SU-DHL-6 (cell line): ENCODE data around the gene SPEF2.

Experiments used
- EZH2phosphoT487 ChIP-seq: fragments of 200-600 bp; sonication (generic), shearing (Covaris generic); conservative IDR thresholded peaks from 2 replicates; pipeline ENCODE4 v1.6.1; 2018; ENCODE audit warnings: mild to moderate bottlenecking, antibody characterized with exemption, low read length, moderate library complexity, mixed read lengths
- TF ChIP-seq, protein P1 (sequence below): fragments of 200-600 bp; sonication (generic); IDR thresholded peaks from one replicate; pipeline ENCODE4 v1.5.1; 2017; ENCODE audit warnings: antibody characterized with exemption, mild to moderate bottlenecking, low read length, moderate library complexity; ENCODE audit not compliant: insufficient read depth, poor library complexity, severe bottlenecking

DNA sequence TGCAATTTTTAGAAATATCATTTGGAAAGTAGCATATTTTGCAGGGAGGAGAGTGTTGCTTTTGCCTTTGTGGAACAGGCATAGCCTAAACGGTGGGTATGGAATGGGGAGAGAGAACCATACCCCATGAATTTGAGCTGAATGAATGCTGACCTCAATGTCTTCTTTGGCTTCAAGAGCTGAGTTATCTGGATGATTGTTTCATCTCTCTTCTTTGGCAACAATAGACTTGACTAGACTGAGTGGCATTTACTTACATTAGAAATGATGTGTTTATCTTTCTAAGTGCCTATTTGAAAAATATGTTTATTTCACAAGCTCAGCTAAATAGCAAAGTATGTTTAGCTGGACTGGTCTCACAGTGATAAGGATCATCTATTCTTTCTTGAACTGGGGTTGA lies 42.8 kb downstream of the SPEF2 start:
- TF ChIP-seq, protein P1, sequence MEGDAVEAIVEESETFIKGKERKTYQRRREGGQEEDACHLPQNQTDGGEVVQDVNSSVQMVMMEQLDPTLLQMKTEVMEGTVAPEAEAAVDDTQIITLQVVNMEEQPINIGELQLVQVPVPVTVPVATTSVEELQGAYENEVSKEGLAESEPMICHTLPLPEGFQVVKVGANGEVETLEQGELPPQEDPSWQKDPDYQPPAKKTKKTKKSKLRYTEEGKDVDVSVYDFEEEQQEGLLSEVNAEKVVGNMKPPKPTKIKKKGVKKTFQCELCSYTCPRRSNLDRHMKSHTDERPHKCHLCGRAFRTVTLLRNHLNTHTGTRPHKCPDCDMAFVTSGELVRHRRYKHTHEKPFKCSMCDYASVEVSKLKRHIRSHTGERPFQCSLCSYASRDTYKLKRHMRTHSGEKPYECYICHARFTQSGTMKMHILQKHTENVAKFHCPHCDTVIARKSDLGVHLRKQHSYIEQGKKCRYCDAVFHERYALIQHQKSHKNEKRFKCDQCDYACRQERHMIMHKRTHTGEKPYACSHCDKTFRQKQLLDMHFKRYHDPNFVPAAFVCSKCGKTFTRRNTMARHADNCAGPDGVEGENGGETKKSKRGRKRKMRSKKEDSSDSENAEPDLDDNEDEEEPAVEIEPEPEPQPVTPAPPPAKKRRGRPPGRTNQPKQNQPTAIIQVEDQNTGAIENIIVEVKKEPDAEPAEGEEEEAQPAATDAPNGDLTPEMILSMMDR, result no peak
- TF ChIP-seq EZH2phosphoT487, result no peak
